Measurements from ENCODE around the gene ADRM1.

Gene ADRM1, protein sequence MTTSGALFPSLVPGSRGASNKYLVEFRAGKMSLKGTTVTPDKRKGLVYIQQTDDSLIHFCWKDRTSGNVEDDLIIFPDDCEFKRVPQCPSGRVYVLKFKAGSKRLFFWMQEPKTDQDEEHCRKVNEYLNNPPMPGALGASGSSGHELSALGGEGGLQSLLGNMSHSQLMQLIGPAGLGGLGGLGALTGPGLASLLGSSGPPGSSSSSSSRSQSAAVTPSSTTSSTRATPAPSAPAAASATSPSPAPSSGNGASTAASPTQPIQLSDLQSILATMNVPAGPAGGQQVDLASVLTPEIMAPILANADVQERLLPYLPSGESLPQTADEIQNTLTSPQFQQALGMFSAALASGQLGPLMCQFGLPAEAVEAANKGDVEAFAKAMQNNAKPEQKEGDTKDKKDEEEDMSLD

GRCh38 chr20:62302341-62303061, at the start of gene ADRM1:
ADRM1 (plus strand) TSS chr20:62302997; CDS start chr20:62303569, 572 bp downstream.
- peak; percentile 81 for ATAC-seq
- peak; percentile 96 for DNase-seq

GRCh38 chr20:62253398-62253797, 49.4 kb upstream of the ADRM1 start:
- ATAC-seq (no peak), DNase-seq (no peak)

DNA sequence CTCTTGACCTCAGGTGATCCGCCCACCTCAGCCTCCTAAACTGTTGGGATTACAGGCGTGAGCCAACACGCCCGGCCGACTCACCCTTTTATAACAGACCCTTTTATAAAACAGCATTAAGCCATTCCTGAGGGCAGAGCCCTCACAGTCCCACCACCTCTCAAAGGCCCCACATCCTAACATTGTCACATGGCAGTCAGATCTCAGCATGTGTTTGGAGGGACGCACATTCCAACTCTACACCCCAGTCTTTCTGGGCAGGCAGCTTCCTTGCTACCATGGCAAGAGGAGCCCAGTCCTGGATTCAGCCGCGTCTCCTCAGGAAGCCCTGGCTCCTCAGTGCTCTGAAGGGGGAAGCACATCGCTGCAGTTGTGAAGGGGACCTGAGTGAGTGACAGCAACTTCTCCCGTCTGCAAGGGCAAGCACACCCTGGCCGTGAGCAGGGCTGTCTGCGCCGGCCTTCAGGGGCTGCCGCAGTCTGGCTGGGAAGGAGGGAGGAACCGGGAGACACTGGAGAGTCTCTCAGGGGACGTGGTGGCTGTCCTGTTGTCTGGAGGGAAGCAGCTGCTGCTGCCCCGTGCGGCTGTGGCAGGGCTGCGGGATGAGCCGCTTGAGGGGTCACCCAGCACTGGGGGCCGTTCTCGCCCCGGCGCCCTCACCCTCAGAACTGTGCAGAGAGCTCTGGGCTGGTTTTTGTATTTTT, 48.6 kb upstream of the ADRM1 start:
- ATAC-seq (no peak), DNase-seq (no peak)

GRCh38 chr20:62255976-62256375, 46.8 kb upstream of the ADRM1 start:
- no peak for ATAC-seq

GRCh38 chr20:62258499-62259293, 44.1 kb upstream of the ADRM1 start:
- ATAC-seq (no peak), DNase-seq (no peak)

More at GRCh38 chr20:62255976-62256375, 46.8 kb upstream of the ADRM1 start:
- DNase-seq = no peak

DNA sequence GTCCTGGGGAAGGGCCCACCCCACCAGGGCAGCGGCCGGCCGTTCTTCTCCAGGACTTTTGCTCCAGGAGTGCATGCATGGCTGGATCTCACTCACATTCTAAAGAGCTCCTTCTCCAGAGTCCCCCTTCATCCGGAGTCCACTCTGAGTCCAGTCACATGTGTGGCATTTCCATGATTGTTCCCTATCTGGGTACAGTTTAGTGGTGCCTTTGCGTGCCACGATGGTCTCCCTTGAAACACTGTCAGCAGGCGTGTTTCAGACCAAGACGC, 43.6 kb upstream of the ADRM1 start:
- DNase-seq (no peak), ATAC-seq (no peak)

- DNase-seq (no peak), ATAC-seq (no peak)
These were observed 40.7 kb upstream of the ADRM1 start for GRCh38 chr20:62262064-62262463.

DNA sequence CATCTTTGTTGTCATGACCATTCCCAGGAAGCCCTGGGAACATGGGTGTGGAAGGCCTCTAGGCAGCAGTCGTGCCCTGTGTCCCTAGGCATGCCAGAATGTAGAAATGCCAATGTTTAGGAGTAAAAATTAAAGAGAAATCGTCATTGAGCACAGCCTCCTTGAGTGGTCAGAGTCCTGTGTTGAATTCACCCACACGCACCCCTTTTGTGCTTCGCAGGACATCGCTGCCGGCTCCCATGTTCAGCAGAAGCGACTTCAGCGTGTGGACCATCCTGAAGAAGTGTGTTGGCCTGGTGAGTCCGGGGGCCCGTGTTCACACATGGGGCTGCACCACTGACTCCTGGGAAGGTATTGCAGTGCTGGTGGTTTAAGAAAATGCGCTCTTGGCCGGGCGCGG, 39.4 kb upstream of the ADRM1 start:
- ATAC-seq = no peak

DNA sequence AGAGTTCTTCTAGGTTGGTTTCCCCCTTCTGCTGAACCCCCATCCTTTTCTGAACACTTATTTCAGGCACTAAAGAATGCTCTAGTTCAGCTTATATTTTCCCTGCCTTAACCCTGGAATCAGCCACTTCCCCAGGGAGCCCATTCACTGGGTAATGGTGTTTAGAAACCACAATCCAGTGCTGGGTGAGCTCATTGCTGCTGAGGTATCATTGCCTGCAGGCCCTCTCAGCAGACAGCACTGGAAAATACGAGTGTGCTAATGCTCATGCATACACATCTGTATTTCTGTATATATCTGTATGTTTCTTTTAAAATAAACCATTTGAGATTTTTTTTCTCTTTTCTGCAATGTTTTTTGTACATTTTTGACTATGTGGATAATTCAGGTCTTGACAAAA, 37.4 kb upstream of the ADRM1 start:
- ATAC-seq = no peak
- DNase-seq = no peak

More for the DNA sequence above, 39.4 kb upstream of the ADRM1 start:
- no peak for DNase-seq

- ATAC-seq = no peak
- DNase-seq = no peak
These were observed 36.5 kb upstream of the ADRM1 start for GRCh38 chr20:62266340-62266739.

DNA sequence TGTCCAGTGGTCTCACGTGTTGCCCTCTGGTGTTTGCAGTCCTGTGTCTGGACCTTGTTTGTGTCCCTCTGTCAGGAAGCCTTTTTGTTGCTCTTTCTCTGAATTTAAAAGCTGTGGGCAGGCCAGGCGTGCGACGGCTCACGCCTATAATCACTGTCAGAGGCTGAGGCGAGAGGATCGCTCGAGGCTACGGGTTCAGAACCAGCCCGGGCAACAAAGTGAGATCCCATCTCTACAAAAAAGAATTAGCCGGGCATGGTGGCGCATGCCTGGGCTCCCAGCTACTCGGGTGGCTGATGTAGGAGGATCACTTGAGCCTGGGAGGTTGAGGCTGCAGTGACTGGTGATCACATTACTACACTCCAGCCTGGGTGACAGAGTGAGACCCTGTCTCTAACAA, 35.9 kb upstream of the ADRM1 start:
- DNase-seq (no peak), ATAC-seq (no peak)

DNA sequence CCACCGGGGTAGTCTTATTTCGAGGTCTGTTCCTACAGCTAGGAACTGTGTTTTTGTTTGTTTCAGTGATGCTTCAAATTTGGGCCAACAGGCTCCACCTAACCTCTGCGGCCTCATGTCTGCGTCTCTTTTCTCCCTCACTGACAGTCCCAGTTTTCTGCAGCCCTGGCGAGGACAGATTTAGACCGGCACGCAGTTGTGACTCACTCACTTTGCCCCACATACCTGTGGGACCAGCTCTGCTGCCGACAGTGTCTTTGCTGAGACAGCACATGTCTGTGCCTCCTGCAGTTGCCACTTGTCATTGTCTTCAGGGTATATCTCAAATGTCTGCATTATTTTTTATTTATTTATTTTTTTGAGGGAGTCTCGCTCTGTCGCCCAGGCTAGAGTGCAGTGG, 35.3 kb upstream of the ADRM1 start:
- no peak for DNase-seq
- ATAC-seq = no peak

- DNase-seq = no peak
- ATAC-seq = no peak
These were observed 34.4 kb upstream of the ADRM1 start for GRCh38 chr20:62268228-62268900.

DNA sequence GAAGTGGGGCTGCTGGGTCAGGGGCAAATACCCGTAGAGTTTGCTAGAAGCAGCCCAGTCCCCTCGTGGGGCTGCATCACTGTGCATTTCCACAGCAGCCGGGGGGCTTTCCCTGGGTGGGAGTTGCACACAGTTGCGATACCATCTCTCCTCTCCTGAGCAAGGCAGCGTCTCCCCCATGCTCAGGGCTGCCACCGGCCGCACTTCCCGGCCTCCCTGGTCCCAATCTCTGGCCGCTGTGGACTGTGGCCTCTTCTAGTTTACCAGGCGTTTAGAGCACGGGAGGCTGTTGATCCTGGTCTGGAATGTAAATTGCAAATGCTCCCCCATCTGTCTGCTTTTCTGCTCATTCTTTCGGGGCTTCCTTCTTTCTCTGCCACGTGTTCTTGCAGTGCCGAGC, 33.4 kb upstream of the ADRM1 start:
- DNase-seq = no peak

DNA sequence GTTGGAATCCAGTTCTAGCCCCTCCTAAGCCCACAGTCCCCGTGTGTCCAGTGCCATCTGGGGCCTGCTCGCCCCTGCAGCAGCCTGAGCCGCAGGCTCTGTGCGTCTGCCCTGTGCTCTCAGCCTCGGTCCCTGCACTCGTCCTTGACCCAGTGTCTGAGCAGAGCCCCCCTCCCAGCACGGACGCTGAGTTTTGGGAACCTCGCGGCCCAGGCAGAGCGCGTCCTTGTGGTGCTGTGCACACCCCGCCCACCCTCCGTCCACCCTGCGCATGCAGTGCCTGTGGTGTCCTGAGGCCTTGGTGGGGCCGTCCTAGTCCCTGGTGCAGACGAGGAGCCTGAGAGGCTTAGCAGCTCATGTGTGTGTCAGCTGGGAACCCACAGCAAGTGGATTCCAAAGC, 32.9 kb upstream of the ADRM1 start:
- ATAC-seq (no peak), DNase-seq (no peak)

More for the DNA sequence above, 33.4 kb upstream of the ADRM1 start:
- no peak for ATAC-seq

DNA sequence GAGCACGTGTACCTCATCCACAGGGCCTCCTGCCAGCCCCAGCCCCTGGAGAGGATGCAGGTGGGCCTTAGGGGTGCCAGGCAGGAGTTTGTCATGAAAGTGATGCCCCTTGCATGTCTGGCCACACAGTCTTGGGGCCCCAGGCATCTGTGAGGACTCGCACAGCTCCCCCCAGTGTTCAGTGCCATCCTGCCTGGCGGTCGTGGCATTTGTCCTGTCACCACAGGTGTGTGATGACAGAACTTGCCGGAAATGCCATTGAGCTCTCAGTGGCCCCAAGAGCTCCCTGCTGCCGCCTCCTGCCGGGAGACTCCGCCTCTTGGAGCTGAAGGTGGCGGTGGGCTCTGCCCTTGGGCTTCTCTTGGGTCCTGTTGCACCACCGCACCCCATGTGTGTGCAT, 30.6 kb upstream of the ADRM1 start:
- ATAC-seq = no peak
- DNase-seq = no peak

- ATAC-seq (no peak), DNase-seq (no peak)
These were observed 29.4 kb upstream of the ADRM1 start for GRCh38 chr20:62273416-62273815.

DNA sequence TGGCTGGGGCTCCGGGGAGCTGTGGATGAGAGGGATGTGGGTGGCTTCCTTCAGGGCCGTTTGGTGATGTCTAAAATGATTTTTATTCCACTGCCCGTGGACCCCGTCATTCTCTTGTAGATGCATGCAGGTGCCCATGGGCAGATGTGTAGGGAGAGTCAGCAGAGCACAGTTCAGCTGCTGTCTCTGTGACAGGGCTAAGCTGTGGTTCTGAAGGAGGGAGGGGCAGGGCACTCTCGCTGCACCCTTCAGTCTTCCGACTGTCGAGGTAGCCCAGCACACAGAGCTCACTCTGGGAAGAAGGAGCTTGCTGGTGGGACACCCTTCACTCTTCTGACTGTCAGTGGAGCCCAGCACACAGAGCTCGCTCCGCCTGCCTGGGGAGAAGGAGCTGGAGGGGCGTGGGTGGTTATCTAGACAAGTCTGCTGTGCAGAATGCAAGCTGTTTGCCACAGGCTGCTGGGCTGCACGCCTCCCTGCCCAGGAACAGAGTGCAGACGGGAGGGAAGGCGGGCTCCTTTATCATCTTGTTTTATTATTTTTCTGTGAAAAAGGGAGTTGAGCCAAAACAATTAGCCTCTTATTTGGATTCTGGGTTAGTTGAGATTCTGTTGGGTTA, 28.4 kb upstream of the ADRM1 start:
- ATAC-seq = no peak
- no peak for DNase-seq

DNA sequence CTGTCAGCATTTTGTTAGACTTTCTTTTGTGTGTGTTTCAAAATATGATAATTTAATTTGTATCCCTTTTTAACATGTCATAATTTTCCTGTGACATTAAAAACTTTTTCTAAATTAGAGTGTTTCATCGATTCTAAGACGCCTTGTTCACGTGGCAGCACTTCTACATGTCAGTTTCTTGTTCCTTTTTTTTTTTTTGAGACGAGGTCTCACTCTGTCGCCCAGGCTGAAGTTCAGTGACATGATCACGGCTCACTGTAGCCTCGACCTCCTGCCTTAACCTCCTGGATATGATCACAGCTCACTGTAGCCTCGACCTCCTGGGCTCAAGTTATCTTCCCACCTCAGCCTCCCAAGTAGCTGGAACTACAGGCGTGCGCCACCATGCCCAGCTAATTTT, 27.6 kb upstream of the ADRM1 start:
- no peak for ATAC-seq
- DNase-seq = no peak

GRCh38 chr20:62276439-62276838, 26.4 kb upstream of the ADRM1 start:
- DNase-seq (no peak), ATAC-seq (no peak)

- DNase-seq = no peak
- no peak for ATAC-seq
These were observed 25.5 kb upstream of the ADRM1 start for GRCh38 chr20:62277253-62277652.
